ENCODE results near the gene BBS1.

DNA sequence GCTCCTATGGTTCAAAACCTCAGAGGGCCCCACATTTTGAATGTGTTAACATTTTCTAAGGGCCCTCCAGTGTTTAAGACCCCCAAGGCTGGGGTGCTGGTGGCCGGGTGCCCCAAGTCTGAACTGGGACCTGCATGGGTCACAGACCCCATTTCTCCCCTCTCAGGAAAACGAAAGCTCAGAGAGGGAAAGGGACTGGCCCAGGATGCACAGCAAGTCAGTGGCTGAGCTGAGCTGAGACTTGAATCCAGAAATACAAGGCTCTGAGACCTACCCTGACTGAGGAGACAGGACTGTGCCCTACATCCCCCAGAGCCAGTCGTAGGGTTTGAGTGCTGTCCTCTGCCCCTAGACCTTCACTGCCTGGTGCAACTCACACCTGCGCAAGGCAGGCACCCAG is 40.5 kb downstream of the BBS1 start:
- TF ChIP-seq, protein P1, sequence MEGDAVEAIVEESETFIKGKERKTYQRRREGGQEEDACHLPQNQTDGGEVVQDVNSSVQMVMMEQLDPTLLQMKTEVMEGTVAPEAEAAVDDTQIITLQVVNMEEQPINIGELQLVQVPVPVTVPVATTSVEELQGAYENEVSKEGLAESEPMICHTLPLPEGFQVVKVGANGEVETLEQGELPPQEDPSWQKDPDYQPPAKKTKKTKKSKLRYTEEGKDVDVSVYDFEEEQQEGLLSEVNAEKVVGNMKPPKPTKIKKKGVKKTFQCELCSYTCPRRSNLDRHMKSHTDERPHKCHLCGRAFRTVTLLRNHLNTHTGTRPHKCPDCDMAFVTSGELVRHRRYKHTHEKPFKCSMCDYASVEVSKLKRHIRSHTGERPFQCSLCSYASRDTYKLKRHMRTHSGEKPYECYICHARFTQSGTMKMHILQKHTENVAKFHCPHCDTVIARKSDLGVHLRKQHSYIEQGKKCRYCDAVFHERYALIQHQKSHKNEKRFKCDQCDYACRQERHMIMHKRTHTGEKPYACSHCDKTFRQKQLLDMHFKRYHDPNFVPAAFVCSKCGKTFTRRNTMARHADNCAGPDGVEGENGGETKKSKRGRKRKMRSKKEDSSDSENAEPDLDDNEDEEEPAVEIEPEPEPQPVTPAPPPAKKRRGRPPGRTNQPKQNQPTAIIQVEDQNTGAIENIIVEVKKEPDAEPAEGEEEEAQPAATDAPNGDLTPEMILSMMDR (IDR thresholded peaks at IDR 0.05): no peak
- no peak for TF ChIP-seq POLR2A (IDR thresholded peaks at IDR 0.05)
